Keratinocyte (primary cell): ENCODE results near the gene CACNB4.

Source experiments
- EZH2 ChIP-seq: IDR thresholded peaks from one replicate; pipeline ENCODE4 v1.6.1; 2012; ENCODE audit warnings: inconsistent platforms, mild to moderate bottlenecking, low read length, moderate library complexity
- TF ChIP-seq, protein P1 (sequence below), 3 experiments: IDR thresholded peaks in 1 of 3; conservative IDR thresholded peaks in 1 of 3; optimal IDR thresholded peaks in 1 of 3; 2 replicates in 2 of 3; 3 replicates in 1 of 3; pipeline versions ENCODE3 to v1.5.1; 2011; ENCODE audit warnings: low read length in 3 of 3, mild to moderate bottlenecking in 3 of 3, moderate library complexity in 2 of 3, control low read depth in 1 of 3, inconsistent platforms in 1 of 3; ENCODE audit not compliant: insufficient read depth in 2 of 3; ENCODE audit errors: extremely low read depth in 1 of 3

DNA sequence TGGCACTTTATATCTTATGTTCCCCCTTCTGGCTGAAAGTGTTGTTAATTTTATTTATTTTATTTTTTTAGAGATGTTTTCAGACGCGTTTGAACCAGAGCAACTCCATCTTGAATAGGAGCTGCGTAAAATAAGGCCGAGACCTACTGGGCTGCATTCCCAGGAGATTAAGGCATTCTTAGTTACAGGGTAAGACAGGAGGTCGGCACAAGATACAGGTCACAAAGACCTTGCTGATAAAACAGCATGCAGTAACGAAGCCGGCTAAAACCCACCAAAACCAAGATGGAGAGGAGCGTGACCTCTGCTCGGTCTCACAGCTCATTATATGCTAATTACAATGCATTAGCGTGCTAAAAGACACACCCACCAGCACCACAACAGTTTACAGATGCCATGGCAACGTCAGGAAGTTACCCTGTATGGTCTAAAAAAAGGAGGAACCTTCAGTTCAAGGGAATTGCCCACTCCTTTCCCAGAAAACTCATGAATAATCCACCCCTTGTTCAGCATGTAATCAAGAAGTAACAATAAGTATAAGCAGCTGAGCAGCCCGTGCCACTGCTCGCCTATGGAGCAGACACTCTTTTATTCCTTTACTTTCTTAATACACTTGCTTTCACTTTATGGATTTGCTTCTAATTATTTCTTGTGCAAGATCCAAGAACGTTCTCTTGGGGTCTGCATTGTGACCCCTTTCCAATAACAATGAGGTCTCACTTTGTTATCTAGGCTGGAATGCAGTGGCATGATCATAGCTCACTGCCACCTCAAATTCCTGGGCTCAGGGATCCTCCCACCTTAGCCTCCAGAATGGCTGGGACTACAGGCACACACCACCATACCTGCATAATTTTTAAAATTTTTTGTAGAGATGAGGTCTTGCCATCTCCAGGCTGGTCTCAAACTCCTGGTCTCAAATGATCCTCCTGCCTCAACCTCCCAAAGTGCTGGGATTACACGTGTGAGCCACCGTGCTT, 55.9 kb downstream of the CACNB4 start:
- TF ChIP-seq, protein P1, sequence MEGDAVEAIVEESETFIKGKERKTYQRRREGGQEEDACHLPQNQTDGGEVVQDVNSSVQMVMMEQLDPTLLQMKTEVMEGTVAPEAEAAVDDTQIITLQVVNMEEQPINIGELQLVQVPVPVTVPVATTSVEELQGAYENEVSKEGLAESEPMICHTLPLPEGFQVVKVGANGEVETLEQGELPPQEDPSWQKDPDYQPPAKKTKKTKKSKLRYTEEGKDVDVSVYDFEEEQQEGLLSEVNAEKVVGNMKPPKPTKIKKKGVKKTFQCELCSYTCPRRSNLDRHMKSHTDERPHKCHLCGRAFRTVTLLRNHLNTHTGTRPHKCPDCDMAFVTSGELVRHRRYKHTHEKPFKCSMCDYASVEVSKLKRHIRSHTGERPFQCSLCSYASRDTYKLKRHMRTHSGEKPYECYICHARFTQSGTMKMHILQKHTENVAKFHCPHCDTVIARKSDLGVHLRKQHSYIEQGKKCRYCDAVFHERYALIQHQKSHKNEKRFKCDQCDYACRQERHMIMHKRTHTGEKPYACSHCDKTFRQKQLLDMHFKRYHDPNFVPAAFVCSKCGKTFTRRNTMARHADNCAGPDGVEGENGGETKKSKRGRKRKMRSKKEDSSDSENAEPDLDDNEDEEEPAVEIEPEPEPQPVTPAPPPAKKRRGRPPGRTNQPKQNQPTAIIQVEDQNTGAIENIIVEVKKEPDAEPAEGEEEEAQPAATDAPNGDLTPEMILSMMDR (optimal IDR thresholded peaks at IDR 0.05 in 1 of 3, IDR thresholded peaks at IDR 0.05 in 1 of 3, conservative IDR thresholded peaks at IDR 0.05 in 1 of 3; ENCODE audit: extremely low read depth in 1 of 3, insufficient read depth in 2 of 3, low read length in 3 of 3), result no peak
- TF ChIP-seq EZH2, result no peak
